22Rv1 (cell line): Measurements from ENCODE around the gene CWF19L1.

Source experiments
- CTCF ChIP-seq: fragments of 450-650 bp; IDR thresholded peaks from 2 replicates; pipeline ENCODE4 v1.5.1; 2017; ENCODE audit warnings: mild to moderate bottlenecking
- ZFX ChIP-seq: fragments of 450-650 bp; IDR thresholded peaks from 2 replicates; pipeline ENCODE4 v1.6.1; 2017; ENCODE audit warnings: antibody characterized with exemption, borderline replicate concordance

GRCh38 chr10:100184840-100185239 lies 82.6 kb downstream of the CWF19L1 start:
- TF ChIP-seq CTCF (no peak), ZFX (no peak)
